ENCODE measurements around the gene EGFL8. TPM values are rescaled to one million over a fixed set of nuclear protein-coding genes. Genes with fewer than 3 reads are reported as not detected.
A peak's percentile ranks its signal among the peaks of the same experiment; 100 is the strongest.

EGFL8 gene
- total and polyA plus RNA-seq, 9 of the 15 experiments (the other 6 are each of a cell fraction or from before 2014, with no cell fraction given) = 2.2 to 47.4 (median 14.2) TPM

GRCh38 chr6:32188381-32189068 is 24.1 kb downstream of the EGFL8 start (continued):
- peak; percentile 43; the same call in 1 of the 2 replicates for TF ChIP-seq NKRF (IDR thresholded peaks at IDR 0.05; ENCODE audit: borderline replicate concordance)
- TF ChIP-seq SIN3A (IDR thresholded peaks at IDR 0.05; ENCODE audit: borderline replicate concordance in 2 of 2, control insufficient read depth in 1 of 2, low read depth in 2 of 2, low read length in 2 of 2) = peak in 1 of 2 experiments; percentile 77; a peak in 1 of 4 replicates
- TF ChIP-seq ARID1B (IDR thresholded peaks at IDR 0.05) = 0 out of 2 replicates have a peak, but pooled peaks have one; percentile 20
- TF ChIP-seq EGR1 (conservative IDR thresholded peaks at IDR 0.05) = peak; percentile 29; the same call in 1 of the 2 replicates
- TF ChIP-seq SMAD1 (IDR thresholded peaks at IDR 0.05; ENCODE audit: low read depth, low read length, partially characterized antibody) = no peak
- TF ChIP-seq MXI1 (IDR thresholded peaks at IDR 0.05; ENCODE audit: low read depth, low read length) = no peak
- peak; percentile 43 for TF ChIP-seq POLR2B (IDR thresholded peaks at IDR 0.05; ENCODE audit: low read depth, partially characterized antibody)
- no peak for TF ChIP-seq ZKSCAN3 (CRISPR knock-in tag; IDR thresholded peaks at IDR 0.05)
- no peak for TF ChIP-seq ATF3 (IDR thresholded peaks at IDR 0.05)
- no peak for TF ChIP-seq ATF3 (CRISPR knock-in tag; conservative IDR thresholded peaks at IDR 0.05)
- TF ChIP-seq HOMEZ (CRISPR knock-in tag; IDR thresholded peaks at IDR 0.05) = no peak
- no peak for TF ChIP-seq ZNF449 (CRISPR knock-in tag; IDR thresholded peaks at IDR 0.05)
- peak; percentile 48 to 80; a peak in 3 of 4 replicates for TF ChIP-seq MNT (conservative IDR thresholded peaks at IDR 0.05)
- 0 out of 4 replicates have a peak, but pooled peaks of 1 of the 2 experiments have one; percentile 12 for TF ChIP-seq FOXK2 (conservative IDR thresholded peaks at IDR 0.05 in 1 of 2, IDR thresholded peaks at IDR 0.05 in 1 of 2; ENCODE audit: low read depth in 2 of 2)
- TF ChIP-seq TFAP4 (CRISPR knock-in tag; IDR thresholded peaks at IDR 0.05; ENCODE audit: borderline replicate concordance) = peak; percentile 92
- no peak for TF ChIP-seq NFXL1 (CRISPR knock-in tag; IDR thresholded peaks at IDR 0.05)
- TF ChIP-seq KAT2B (IDR thresholded peaks at IDR 0.05; ENCODE audit: low read depth, low read length) = no peak
- no peak for TF ChIP-seq SMAD3 (CRISPR knock-in tag; conservative IDR thresholded peaks at IDR 0.05)

All from K562 (cell line).